NCI-H2081 treated with DMSO at 0.1 percent for 48 hours (cell line): Measurements from ENCODE around the gene CD96.
A peak's percentile ranks its signal among the peaks of the same experiment; 100 is the strongest.
"Not testable (repeated sequence)": the region's sequence is repeated elsewhere in the genome, so short reads cannot be mapped to it uniquely, and the experiment has no call there.

ENCODE experiments used
- DNase-seq: peaks from one replicate; lab custom pipeline; 2025; lab: John Stamatoyannopoulos, UW

The CD96 gene

GRCh38 chr3:111627092-111627491 is 85.1 kb downstream of the CD96 start:
- no peak for DNase-seq

GRCh38 chr3:111629018-111629417 is 87.0 kb downstream of the CD96 start:
- DNase-seq: not testable (repeated sequence)

- DNase-seq: not testable (repeated sequence)
These were observed 88.6 kb downstream of the CD96 start for GRCh38 chr3:111630638-111631037.

- DNase-seq: no peak
These were observed 93.4 kb downstream of the CD96 start for GRCh38 chr3:111635403-111635802.

GRCh38 chr3:111636366-111636885 is 94.4 kb downstream of the CD96 start:
- no peak for DNase-seq

- DNase-seq: no peak
These were observed 97.3 kb downstream of the CD96 start for GRCh38 chr3:111639316-111639715.

- no peak for DNase-seq
These were observed 107.1 kb downstream of the CD96 start for GRCh38 chr3:111648991-111649579.

- DNase-seq: no peak
These were observed 108.6 kb downstream of the CD96 start for GRCh38 chr3:111650378-111651275.

GRCh38 chr3:111652492-111653180 is 110.6 kb downstream of the CD96 start:
- no peak for DNase-seq

GRCh38 chr3:111653766-111654165 is 111.8 kb downstream of the CD96 start:
- no peak for DNase-seq

- DNase-seq: no peak
These were observed 120.0 kb downstream of the CD96 start for GRCh38 chr3:111662012-111662411.

- no peak for DNase-seq
These were observed 120.9 kb downstream of the CD96 start for GRCh38 chr3:111662907-111663306.

- no peak for DNase-seq
These were observed 124.2 kb downstream of the CD96 start for GRCh38 chr3:111666041-111666735.

GRCh38 chr3:111667170-111667569 is 125.2 kb downstream of the CD96 start:
- no peak for DNase-seq

- no peak for DNase-seq
These were observed 125.7 kb downstream of the CD96 start for GRCh38 chr3:111667621-111668239.

GRCh38 chr3:111668326-111668725 is 126.3 kb downstream of the CD96 start:
- no peak for DNase-seq

GRCh38 chr3:111668888-111669488 is 127.0 kb downstream of the CD96 start:
- DNase-seq: peak; percentile 36

GRCh38 chr3:111669926-111670630 is 128.1 kb downstream of the CD96 start:
- DNase-seq: no peak

- DNase-seq: not testable (repeated sequence)
These were observed 130.5 kb downstream of the CD96 start for GRCh38 chr3:111672461-111672860.

- DNase-seq: no peak
These were observed 133.8 kb downstream of the CD96 start for GRCh38 chr3:111675846-111676210.
